ENCODE data around the gene ASTN1. TPM values are rescaled to one million over a fixed set of nuclear protein-coding genes. Genes with fewer than 3 reads are reported as not detected.

The ASTN1 gene
- polyA plus RNA-seq, 3 donors: 0.17 to 0.33 TPM; not detected in 1

DNA sequence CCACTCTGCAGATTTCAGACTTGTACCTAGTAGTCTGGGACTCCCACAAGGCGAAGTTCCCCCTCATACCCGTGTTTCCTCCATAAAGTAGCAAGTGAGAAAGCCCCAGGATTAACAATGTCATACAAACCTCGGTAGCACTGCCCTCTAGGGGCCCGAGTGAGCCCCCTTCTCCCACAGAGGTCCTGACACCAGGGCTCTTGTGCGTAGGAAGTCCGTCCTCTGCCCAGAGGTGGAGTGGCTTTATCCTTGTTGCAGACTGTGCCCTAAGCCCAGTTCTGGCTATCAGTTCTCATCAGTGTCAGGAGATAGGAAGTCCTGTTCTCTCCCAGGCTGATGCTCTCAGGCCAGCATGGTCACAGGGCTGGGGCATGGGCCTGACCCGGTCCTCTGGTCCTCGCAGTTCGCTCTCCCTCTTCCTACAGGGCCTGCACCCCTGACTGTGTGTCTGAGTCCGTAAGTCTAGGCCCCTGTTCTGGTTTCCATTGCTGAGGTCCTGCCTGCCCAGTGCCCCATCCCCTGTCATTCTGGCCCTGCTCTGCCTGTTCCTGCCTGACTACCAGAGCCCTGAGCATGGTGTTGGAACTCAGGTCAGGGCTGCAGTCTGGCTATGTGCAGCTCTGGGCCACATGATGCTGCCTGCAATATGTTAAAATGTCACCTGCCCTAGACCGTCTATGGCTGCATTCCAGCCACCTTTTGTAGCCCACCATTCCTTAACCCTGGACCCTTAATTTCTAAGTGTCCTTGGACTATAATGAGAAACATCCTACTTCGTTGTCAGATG is 285.6 kb downstream of the ASTN1 start:
- WGBS, 3 donors: 77 to 81% (median 78%) methylated on average over 12 of the region's 12 CpGs
- H3K27ac ChIP-seq (ENCODE audit: low read depth, low read length): no peak overlapping the region

DNA sequence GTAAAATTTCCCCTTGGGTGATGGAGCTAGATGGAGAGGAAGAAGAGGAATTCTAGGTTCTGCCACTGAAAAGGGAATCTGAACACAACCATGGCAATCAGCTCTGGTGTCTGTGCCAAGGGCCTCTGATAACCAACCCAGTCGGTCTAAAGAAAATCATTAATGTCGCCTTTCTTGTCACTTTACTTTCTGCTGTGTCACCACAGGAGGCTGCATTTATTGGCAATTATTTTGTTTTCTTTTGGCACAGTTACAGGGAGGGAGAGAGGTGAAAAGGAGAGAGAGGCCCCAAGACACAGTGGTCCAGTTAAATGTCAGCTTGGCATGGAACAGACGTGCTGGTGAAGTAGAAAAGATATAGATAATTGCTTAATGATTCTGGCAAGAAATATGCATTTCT is 287.0 kb downstream of the ASTN1 start:
- no peak overlapping the region for H3K27ac ChIP-seq (ENCODE audit: low read depth, low read length)
- whole genome bisulfite sequencing, 3 donors: 39 to 80% (median 75%) methylated on average over 3 of the region's 3 CpGs

DNA sequence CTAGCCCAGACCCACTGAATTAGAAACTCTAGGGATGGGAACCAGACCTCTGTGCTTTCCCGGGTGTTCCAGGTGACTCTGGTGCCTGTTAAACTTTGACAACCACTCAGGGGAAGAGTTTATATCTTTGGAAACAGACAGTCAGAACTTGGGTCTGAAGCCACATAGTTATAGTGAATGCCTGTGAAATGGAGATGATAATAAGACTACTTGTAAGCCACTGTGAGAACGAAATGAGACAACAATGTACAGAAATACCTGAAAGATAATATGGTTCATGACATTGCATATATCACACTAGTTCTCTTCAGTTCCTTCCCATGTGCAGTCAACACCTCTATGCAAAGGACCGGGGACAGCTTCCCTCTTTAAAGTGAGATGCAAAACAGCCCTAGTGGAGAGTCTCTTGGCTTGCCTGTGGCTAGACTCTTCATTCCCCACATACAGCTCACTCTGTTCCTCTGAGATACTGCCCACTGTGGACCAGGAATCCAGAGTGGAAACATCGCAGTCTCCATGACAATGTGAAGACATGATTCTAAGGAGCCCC is 287.5 kb downstream of the ASTN1 start:
- H3K27ac ChIP-seq (ENCODE audit: low read depth, low read length): no peak overlapping the region
- 78 to 85% (median 83%) methylated on average over 4 of the region's 4 CpGs for WGBS, 3 donors

DNA sequence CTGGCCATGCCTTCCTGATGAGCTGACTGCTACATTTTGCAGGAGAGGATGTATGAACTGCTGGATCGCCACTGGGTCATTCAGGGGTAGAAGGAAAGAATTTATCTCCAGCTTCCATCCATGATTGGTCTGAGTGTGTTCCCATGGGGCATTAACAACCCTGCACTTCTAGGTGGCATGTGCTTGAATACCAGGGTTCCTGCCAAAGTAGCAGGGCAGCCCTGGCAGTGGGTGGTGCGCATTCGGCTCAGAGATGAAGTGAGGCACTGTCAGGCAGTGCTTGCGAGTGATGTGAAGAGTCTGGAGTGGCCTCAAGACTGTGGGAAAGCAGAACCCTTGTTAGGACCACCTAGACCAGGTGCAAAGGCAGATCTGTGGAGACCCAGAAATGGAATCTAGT is 294.9 kb downstream of the ASTN1 start:
- H3K27ac ChIP-seq (ENCODE audit: low read depth, low read length): no peak overlapping the region
- whole genome bisulfite sequencing, 3 donors: 92 to 94% (median 93%) methylated on average over 4 of the region's 4 CpGs

- no peak overlapping the region for H3K27ac ChIP-seq (ENCODE audit: low read depth, low read length)
- 69 to 74% (median 71%) methylated on average over 1 of the region's 1 CpG for WGBS, 3 donors
Observed at GRCh38 chr1:176866011-176866714, 298.3 kb downstream of the ASTN1 start.

DNA sequence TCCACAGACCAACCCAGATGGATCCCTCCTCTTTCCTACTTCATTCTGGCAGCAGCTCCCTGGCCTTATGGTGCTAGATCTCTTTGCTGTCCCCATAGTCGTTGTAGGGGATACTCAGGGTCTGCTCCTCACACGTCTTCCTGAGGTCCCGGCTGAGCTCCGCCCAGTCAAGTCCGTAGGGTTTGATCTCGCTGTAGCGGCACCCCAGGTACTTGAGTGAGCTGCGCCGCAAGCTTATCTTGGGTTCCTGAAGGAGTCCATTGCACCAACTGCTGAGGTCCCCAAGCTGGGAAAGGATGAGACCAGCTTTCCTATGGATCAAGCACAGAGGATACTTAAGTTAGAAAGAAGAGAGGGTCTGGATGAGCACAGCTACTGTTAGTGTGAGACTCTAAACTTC is 300.3 kb downstream of the ASTN1 start:
- 87 to 91% (median 88%) methylated on average over 9 of the region's 9 CpGs for WGBS, 3 donors
- no peak overlapping the region for H3K27ac ChIP-seq (ENCODE audit: low read depth, low read length)

GRCh38 chr1:176863613-176864012 is 300.9 kb downstream of the ASTN1 start:
- H3K27ac ChIP-seq (ENCODE audit: low read depth, low read length): no peak overlapping the region
- WGBS, 3 donors: 77 to 87% (median 86%) methylated on average over 4 of the region's 4 CpGs

DNA sequence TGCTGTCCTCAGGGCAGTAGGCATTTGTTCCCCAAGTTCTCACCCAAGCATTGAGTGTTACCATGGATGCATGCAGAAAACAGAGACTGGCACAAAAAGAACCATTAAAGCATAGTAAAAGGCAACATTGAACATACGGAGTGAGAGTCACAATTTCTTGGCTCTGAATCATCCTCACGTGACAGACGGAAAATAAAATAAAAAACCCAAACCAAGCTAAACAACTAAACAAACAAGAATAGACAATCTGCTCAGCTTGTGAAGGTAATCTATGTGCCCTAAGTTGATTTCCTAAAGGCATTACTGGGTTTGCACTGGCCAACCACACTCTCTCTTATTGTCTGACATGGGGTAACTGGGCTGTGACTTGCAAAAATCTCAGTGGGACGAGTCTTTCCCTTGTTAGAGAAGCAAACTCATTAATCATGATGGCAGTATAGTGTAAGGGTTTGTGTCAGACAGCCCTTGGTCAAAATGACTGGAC is 306.0 kb downstream of the ASTN1 start:
- 65 to 66% (median 65%) methylated on average over 4 of the region's 4 CpGs for WGBS, 3 donors
- H3K27ac ChIP-seq (ENCODE audit: low read depth, low read length): no peak overlapping the region

GRCh38 chr1:176857632-176858031 is 306.9 kb downstream of the ASTN1 start:
- no peak overlapping the region for H3K27ac ChIP-seq (ENCODE audit: low read depth, low read length)
- 74 to 75% (median 75%) methylated on average over 4 of the region's 4 CpGs for WGBS, 3 donors

DNA sequence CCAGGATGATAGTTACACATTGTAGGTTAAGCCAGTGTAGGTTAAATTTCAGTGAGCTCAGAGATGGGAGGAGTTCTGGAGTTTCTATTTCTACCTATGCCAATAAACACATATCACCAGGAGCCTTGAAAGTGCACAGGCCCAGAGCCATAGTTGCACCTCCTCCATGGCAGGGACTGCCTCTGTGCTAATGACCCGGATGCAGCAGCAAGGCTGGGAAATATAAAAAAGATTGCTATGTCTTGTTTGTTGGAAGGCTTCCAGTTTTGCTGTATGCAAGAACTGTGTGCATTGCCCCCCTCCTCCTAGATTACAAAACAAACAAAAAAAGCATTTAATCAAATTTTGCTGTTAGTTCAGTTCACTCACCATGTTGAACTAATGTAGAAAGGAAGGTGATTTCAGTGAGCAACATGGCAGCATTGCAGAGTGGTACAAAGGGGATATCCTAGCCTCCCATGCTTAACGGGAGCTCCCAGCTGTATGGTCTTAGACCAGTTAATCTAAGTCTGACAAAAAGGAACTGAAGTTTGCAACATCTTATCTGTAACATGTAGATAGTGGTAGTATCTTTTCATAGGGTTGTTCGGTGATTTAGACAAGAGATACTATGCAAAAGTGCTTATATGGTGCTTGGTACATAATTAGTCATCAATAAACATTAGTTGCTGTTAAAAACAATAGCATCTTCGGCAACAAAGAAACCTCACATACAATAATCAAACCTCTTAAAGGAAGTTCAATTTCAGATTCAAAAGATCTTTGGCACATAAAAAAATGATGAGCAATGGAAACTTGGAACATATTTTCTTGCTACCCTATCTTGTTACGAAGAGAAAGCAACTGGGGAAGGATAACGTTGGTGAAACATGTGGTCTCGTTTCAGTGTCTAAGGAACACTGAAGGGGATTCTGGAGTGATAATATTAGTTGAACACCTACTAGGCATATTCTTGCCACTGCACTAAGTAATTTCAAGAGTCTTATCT is 309.5 kb downstream of the ASTN1 start:
- 61 to 83% (median 76%) methylated on average over 7 of the region's 7 CpGs for WGBS, 3 donors
- H3K27ac ChIP-seq (ENCODE audit: low read depth, low read length): no peak overlapping the region

DNA sequence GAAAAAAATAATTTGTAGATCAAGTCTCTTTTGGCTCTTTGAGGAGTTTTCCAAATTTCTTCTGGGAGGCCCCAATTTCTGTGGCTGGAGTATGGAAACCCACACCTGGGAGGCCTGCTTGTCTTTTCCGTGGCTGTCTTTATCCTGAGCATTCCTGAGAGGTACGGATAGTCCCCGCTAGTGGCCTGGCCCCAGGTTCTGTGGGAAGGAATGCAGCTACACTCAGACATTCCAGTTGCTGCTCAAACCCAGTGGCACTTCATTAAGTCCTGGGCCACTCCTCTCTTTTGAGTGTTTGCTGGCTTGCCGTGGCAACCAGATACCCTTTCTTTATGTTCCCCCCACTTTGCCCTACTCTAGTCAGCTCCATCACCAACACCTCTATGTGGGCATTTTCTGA is 310.4 kb downstream of the ASTN1 start:
- 89 to 98% (median 93%) methylated on average over 4 of the region's 4 CpGs for WGBS, 3 donors

GRCh38 chr1:176853503-176853902 is 311.0 kb downstream of the ASTN1 start:
- WGBS, 3 donors: 58 to 78% (median 73%) methylated on average over 3 of the region's 3 CpGs
- no peak overlapping the region for H3K27ac ChIP-seq (ENCODE audit: low read depth, low read length)

More for the DNA sequence above, 310.4 kb downstream of the ASTN1 start:
- H3K27ac ChIP-seq (ENCODE audit: low read depth, low read length): no peak overlapping the region

DNA sequence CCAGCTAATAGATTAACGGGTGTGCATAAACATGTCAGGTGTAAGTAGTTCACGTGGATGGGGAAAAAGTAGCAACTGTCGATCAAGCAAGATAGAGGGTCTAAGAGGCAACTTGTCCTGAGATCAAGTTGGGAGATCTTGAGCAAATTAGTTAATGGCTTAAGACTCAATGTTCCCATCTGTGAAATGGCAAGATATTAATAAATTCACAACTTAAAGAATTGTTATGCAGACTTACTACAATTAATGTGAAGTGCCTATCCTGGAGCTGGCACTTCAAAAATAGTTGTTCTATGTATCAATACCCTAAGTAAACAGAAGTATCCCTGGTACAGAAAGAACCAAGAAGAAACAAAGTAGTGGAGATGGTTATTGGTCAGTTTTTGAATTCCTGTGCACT is 312.4 kb downstream of the ASTN1 start:
- WGBS, 3 donors: 85 to 90% (median 89%) methylated on average over 3 of the region's 3 CpGs
- H3K27ac ChIP-seq (ENCODE audit: low read depth, low read length): no peak overlapping the region

GRCh38 chr1:176850871-176851270 is 313.6 kb downstream of the ASTN1 start:
- WGBS, 3 donors: 53 to 83% (median 80%) methylated on average over 4 of the region's 4 CpGs
- no peak overlapping the region for H3K27ac ChIP-seq (ENCODE audit: low read depth, low read length)

DNA sequence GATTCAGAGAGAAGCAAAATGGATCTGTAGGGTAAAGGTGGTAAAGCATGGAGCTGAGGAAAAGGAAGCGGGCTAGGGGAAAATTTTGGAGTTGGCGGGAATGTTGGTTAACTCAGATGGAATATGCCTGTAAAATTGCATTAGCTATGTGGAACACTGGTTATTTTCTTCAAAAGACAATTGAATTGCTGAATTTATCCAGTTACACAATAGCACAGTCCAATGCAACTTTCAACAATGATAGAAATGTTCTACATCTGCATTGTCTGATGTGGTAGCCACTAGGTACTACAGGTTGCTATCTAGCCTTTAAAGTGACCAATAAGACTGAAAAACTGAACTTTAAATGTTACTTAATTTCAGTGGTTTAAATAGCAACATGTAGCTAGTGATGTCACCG is 315.2 kb downstream of the ASTN1 start:
- no peak overlapping the region for H3K27ac ChIP-seq (ENCODE audit: low read depth, low read length)
- WGBS, 3 donors: 67 to 93% (median 93%) methylated on average over 3 of the region's 3 CpGs

DNA sequence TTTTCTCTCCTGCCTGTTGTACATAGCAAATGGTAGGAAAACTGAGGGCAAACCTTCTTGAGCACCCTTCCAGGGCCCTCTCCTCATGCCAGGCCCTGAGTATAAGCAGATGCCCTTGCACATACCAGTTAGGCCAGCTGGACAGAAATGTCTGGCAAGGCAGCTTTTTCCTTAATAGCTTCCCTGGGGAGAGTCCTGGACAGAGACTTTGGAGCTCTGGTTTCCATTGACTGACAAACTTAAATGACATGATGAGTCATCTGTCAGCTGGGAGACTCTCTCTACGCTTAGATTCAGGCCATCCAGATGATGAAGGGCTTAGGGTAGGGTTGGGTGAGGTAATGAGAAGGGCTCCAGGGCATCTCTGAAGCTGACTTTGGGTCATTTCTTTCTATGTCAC is 317.5 kb downstream of the ASTN1 start:
- WGBS, 3 donors: 52 to 81% (median 65%) methylated on average over 1 of the region's 1 CpG
- H3K27ac ChIP-seq (ENCODE audit: low read depth, low read length): no peak overlapping the region

DNA sequence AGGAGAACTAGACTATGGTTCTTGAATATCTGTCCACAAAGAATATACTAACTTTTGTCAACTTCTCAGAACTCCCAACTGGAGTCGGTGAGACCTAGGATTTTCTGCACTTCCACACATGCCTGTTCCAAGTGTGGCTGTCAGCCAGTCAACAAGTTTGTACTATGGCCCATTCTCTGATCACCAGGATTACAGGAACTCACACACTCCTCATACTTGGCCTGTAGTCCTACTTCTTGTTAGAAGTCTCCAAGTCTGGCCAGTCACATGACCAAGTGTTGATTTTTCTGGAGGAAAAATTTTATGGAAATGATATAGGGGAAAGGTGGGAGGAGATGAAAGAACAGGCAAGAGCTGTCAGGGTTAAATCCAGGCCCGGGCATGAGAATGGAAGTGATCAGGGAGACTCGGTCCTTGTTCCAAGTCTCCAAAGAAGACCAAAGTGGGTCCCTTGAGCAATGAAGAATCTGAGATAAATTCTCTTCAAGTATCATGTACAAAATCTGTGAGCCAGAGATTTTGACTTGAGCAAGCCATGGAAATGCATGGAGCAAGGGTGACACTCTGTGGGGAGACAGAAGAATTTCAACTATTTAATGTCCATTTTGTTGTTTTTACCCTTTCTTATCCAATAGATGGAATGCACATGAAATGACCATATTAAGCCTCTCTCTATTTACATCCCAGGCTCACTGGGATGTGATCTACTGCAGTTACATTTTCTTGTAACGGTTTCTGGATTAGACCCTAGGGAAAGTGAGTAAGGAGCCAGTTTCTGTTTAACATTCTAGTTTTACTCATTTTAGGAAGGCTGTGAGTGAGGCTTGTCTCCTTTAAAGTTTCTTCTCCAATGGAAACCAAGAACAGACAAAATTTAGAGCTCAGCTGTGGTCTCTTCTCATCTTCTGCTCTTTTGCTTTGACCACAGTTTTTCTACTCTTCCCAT is 320.9 kb downstream of the ASTN1 start:
- 30 to 36% (median 35%) methylated on average over 4 of the region's 4 CpGs for WGBS, 3 donors
- H3K27ac ChIP-seq (ENCODE audit: low read depth, low read length): no peak overlapping the region
